Measurements from ENCODE around the gene CSTF1. TPM values are rescaled to one million over a fixed set of nuclear protein-coding genes. Genes with fewer than 3 reads are reported as not detected.

Gene CSTF1
- polyA plus RNA-seq, 1 of the 3 experiments (the other 2 are of a cell fraction): 23.4 TPM

GRCh38 chr20:56424931-56425330 lies 32.5 kb downstream of the CSTF1 start (continued):
- TF ChIP-seq RAD21 (IDR thresholded peaks at IDR 0.05; ENCODE audit: low read length): no peak
- TF ChIP-seq REST (IDR thresholded peaks at IDR 0.05; ENCODE audit: low read depth, low read length): no peak
- no peak for TF ChIP-seq NRF1 (IDR thresholded peaks at IDR 0.05; ENCODE audit: low read depth, low read length)
- TF ChIP-seq EZH2phosphoT487 (IDR thresholded peaks at IDR 0.05; ENCODE audit: borderline replicate concordance, low read depth): no peak

GRCh38 chr20:56426026-56426425 lies 33.6 kb downstream of the CSTF1 start:
- no peak for DNase-seq
- WGBS (ENCODE audit: low lambda C conversion rate): 87% methylated on average over 9 of the region's 9 CpGs
- no peak overlapping the region for H3K4me2 ChIP-seq
- H2AFZ ChIP-seq (ENCODE audit: low read depth): no peak overlapping the region
- ChIA-PET POLR2A (no interaction called here), CTCF (interaction anchor here (1.0 kb wide), 1 partner anchor 9 kb away, joined by 4 read pairs; no protein-coding TSS in a partner anchor)
- no peaks in the 10 kb centered on the region for H3K79me2 ChIP-seq (ENCODE audit: insufficient read depth)
- no peaks in the 10 kb centered on the region for H4K20me1 ChIP-seq (ENCODE audit: insufficient read depth)
- H3K4me1 ChIP-seq (ENCODE audit: control insufficient read depth in 1 of 2, insufficient read depth in 2 of 2, low read depth in 1 of 2, low read length in 1 of 2): peaks cover 0 to 10% of the 10 kb centered on the region in 2 experiments; a peak in 1 of 4 replicates
- no peak for TF ChIP-seq FOXM1 (IDR thresholded peaks at IDR 0.05; ENCODE audit: low read depth)
- TF ChIP-seq TCF12 (IDR thresholded peaks at IDR 0.05): no peak
- TF ChIP-seq PBX3 (IDR thresholded peaks at IDR 0.05): no peak
- TF ChIP-seq RFX5 (IDR thresholded peaks at IDR 0.05; ENCODE audit: low read length): no peak
- TF ChIP-seq GATA2 (CRISPR knock-in tag; IDR thresholded peaks at IDR 0.05): no peak
- no peaks in the 10 kb centered on the region for H3K27me3 ChIP-seq (ENCODE audit: insufficient read depth)
- no peak overlapping the region for H3K9ac ChIP-seq
- no peak overlapping the region for H3K27ac ChIP-seq (ENCODE audit: low read depth in 2 of 2, low read length in 1 of 2)
- H3K4me3 ChIP-seq (ENCODE audit: low read depth in 2 of 2, low read length in 1 of 2): no peak overlapping the region
- H3F3A ChIP-seq (replicated peaks; ENCODE audit: insufficient read depth): peaks cover 3% of the 10 kb centered on the region
- H3K9me3 ChIP-seq: no peaks in the 10 kb centered on the region
- no peaks in the 10 kb centered on the region for H3K36me3 ChIP-seq (replicated peaks in 1 of 2; ENCODE audit: control insufficient read depth in 1 of 2, insufficient read depth in 2 of 2, low read length in 1 of 2)
- no peaks in the 10 kb centered on the region for H3K9me2 ChIP-seq

GRCh38 chr20:56426926-56427325 lies 34.5 kb downstream of the CSTF1 start:
- peaks cover 0 to 7% of the 10 kb centered on the region in 2 experiments; a peak in 1 of 4 replicates for H3K4me1 ChIP-seq (ENCODE audit: control insufficient read depth in 1 of 2, insufficient read depth in 2 of 2, low read depth in 1 of 2, low read length in 1 of 2)
- no peak overlapping the region for H2AFZ ChIP-seq (ENCODE audit: low read depth)
- DNase-seq: no peak
- no peak for TF ChIP-seq SIN3A (IDR thresholded peaks at IDR 0.05; ENCODE audit: borderline replicate concordance, low read depth, low read length)
- TF ChIP-seq MEF2A (IDR thresholded peaks at IDR 0.05; ENCODE audit: borderline replicate concordance, low read depth): no peak
- no peak for TF ChIP-seq SMC3 (IDR thresholded peaks at IDR 0.05; ENCODE audit: low read depth, low read length)
- TF ChIP-seq PBX3 (IDR thresholded peaks at IDR 0.05): no peak
- TF ChIP-seq RAD21 (IDR thresholded peaks at IDR 0.05; ENCODE audit: low read length): no peak
- TF ChIP-seq RXRA (IDR thresholded peaks at IDR 0.05; ENCODE audit: borderline replicate concordance, low read depth): no peak
- no peak for TF ChIP-seq REST (IDR thresholded peaks at IDR 0.05; ENCODE audit: low read depth, low read length)
- TF ChIP-seq YY1 (IDR thresholded peaks at IDR 0.05; ENCODE audit: low read depth): no peak
- no peak for TF ChIP-seq POLR2AphosphoS5 (IDR thresholded peaks at IDR 0.05; ENCODE audit: low read depth, low read length)
- TF ChIP-seq FOXJ3 (CRISPR knock-in tag; IDR thresholded peaks at IDR 0.05): no peak
- no peak for TF ChIP-seq ELF1 (IDR thresholded peaks at IDR 0.05)
- H3K9me3 ChIP-seq: no peaks in the 10 kb centered on the region
- no peak overlapping the region for H3K4me2 ChIP-seq
- H3K27ac ChIP-seq (ENCODE audit: low read depth in 2 of 2, low read length in 1 of 2): no peak overlapping the region
- H3K9me2 ChIP-seq: no peaks in the 10 kb centered on the region
- ChIA-PET POLR2A (no interaction called here), CTCF (no interaction called here)
- H3K79me2 ChIP-seq (ENCODE audit: insufficient read depth): no peaks in the 10 kb centered on the region
- H4K20me1 ChIP-seq (ENCODE audit: insufficient read depth): no peaks in the 10 kb centered on the region
- no peak overlapping the region for H3K4me3 ChIP-seq (ENCODE audit: low read depth in 2 of 2, low read length in 1 of 2)
- no peaks in the 10 kb centered on the region for H3K27me3 ChIP-seq (ENCODE audit: insufficient read depth)
- no peak overlapping the region for H3K9ac ChIP-seq
- no peaks in the 10 kb centered on the region for H3K36me3 ChIP-seq (replicated peaks in 1 of 2; ENCODE audit: control insufficient read depth in 1 of 2, insufficient read depth in 2 of 2, low read length in 1 of 2)
- peaks cover 3% of the 10 kb centered on the region for H3F3A ChIP-seq (replicated peaks; ENCODE audit: insufficient read depth)
